ENCODE results near the gene BEND5. TPM values are rescaled to one million over a fixed set of nuclear protein-coding genes. Genes with fewer than 3 reads are reported as not detected.

Gene BEND5
- total RNA-seq, 4 donors from 2014 or later = 0.47 to 1.5 (median 1.0) TPM; not detected in 1

DNA sequence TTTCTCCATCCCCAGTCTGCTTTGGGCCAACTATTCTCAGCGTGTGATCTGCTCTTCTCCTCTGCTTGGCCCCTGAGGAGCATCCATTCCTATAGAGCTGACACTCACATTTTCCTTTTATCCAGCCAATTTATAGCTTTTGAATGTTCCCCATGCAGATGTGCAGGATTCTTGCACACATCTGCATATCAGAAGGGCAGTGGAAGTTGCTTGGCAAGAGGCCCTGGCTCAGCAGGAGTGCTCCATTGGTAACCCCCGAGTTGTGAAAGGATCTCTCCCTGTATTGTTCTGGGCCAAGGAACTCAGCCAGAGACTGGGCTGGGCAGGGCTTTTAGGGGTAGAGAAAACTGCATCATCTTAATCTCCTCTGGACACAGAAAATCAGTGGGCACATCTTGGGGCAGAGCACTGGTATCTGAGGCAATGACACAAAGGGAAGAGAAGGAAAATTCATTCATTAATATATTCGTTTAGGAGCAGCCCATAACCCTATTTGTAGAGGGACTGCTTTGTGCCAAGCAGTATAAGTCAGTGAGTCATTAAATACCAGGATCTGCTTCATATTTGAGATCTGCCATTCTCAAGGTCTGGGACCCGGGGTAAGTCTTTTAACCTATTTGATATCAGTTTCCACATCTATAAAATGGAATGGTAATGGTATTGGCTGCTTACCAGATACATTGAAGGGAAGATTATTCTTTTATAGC lies 31.0 kb upstream of the BEND5 start:
- TF ChIP-seq, protein P1, sequence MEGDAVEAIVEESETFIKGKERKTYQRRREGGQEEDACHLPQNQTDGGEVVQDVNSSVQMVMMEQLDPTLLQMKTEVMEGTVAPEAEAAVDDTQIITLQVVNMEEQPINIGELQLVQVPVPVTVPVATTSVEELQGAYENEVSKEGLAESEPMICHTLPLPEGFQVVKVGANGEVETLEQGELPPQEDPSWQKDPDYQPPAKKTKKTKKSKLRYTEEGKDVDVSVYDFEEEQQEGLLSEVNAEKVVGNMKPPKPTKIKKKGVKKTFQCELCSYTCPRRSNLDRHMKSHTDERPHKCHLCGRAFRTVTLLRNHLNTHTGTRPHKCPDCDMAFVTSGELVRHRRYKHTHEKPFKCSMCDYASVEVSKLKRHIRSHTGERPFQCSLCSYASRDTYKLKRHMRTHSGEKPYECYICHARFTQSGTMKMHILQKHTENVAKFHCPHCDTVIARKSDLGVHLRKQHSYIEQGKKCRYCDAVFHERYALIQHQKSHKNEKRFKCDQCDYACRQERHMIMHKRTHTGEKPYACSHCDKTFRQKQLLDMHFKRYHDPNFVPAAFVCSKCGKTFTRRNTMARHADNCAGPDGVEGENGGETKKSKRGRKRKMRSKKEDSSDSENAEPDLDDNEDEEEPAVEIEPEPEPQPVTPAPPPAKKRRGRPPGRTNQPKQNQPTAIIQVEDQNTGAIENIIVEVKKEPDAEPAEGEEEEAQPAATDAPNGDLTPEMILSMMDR (IDR thresholded peaks at IDR 0.05) = no peak
- ATAC-seq (ENCODE audit: low FRiP score) (peak; percentile 49), DNase-seq (ENCODE audit: low spot score) (no peak)

DNA sequence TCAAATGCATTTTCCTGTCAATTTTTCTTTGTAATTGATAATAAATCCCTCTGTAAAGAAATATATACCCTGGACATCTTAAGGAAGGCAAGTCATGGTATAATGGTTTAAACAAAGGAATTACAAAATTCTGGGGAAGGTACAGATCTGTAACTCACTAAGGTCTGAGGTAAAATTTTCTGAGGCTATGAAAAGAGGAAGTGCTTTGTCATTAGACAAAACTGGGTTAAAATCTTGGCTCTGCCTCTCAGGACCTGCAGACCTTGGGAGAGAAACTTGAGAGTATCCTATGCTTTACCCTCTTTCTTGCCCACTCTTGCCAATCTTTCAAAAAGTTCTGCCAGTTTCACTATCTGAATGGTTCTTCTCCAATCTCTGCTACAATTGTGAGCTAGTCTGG lies 26.8 kb upstream of the BEND5 start:
- no peak for DNase-seq (ENCODE audit: low spot score)
- ATAC-seq (ENCODE audit: low FRiP score) = no peak
- TF ChIP-seq, protein P1 (IDR thresholded peaks at IDR 0.05) = no peak

DNA sequence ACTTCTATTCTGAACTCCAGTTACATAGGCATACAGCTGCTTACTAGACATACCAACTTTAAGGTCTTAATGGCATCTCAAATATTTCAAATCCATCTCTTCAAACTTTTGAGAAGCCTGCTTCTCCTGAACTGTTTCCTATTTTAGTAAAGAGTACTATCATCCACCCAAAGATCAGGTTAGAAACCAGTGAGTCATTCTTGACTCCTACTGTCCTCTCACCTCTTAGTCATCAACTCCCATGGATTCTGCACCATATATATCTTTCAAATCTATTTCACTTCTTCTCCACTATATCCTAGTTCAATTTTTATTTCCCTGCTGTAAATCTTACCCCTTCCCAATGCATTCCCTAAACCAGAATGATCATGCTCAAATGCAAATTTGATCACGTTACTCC lies 18.1 kb upstream of the BEND5 start:
- ATAC-seq (ENCODE audit: low FRiP score) = no peak
- TF ChIP-seq, protein P1 (IDR thresholded peaks at IDR 0.05) = no peak
- no peak for DNase-seq (ENCODE audit: low spot score)

DNA sequence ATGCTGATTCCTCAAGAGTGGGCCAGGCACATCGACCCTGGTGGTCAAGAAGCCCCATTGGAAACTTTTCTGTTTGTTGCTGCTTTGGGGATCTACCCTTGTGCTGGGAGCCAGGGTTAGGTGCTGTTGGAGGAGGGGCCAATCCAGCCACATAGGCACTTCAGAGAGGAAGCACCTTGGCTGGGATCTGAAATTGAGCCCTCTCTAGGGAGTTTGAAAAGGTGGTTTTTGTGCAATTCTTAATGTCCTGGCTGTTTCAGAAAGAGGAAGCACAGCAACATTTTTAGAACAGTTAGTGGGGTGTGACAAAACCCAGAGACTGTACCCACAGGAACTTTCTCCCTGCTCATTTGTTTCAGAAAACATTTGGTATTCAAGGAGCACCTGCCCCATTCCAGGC lies 17.2 kb upstream of the BEND5 start:
- DNase-seq (ENCODE audit: low spot score) (no peak), ATAC-seq (ENCODE audit: low FRiP score) (no peak)
- TF ChIP-seq, protein P1 (IDR thresholded peaks at IDR 0.05) = no peak

DNA sequence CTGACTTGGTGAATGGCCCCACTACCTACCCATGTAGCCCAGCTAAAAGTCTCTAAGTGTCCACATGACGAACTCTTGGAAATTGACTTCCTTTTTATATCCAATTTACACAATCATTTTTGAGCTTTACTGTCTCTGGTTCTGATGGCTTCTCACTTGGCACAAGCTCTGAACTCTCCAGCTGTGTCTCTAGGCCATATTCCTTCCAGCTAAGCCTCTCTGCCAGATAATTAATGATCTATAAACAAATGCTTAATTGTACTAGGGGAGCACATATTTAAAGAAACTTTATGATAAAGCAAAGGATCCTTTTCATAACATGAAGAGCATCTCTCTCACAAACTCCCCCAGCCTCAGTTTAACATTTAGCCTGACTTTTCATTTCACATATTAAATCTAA lies 16.3 kb upstream of the BEND5 start:
- no peak for ATAC-seq (ENCODE audit: low FRiP score)
- TF ChIP-seq, protein P1 (IDR thresholded peaks at IDR 0.05) = no peak
- no peak for DNase-seq (ENCODE audit: low spot score)

DNA sequence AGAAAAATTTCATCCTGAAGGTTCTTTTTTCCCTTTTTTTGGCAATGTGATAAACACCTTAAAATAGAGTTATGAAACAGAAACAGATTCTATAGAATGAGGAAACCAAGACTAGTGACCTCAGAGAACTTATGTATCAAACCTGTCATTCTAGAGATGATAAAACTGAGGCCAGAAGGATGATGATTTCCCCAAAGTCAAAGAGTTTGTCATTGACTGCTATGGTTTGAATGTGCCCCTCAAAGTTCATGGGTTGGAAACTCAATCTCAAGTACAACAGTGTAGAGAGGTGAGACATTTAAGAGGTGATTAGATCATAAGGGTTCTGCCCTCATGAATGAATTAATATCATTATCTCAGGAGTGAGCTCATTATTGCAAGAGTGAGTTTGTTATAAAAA lies 13.7 kb upstream of the BEND5 start:
- ATAC-seq (ENCODE audit: low FRiP score) (no peak), DNase-seq (ENCODE audit: low spot score) (no peak)
- TF ChIP-seq, protein P1 (IDR thresholded peaks at IDR 0.05) = no peak

DNA sequence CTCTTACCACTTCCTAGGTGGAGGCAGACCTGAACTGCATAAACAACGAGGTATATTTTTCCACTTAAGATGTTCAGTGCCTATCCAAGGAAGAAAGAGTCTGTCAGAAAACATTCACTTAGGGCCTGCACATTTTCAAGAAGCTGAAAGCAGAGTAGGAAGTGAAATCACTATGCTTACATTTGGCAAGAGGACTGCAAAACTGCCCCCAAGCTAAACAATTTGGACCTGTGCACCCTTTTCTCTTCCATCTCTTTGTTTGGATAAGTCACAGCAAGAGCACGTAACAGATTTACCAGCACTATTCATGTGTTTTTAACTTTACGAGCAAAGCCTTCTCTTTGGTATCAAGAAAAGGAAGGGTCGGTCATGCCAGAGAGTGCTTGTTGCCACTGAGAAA lies 13.2 kb upstream of the BEND5 start:
- TF ChIP-seq, protein P1 (IDR thresholded peaks at IDR 0.05) = no peak
- no peak for ATAC-seq (ENCODE audit: low FRiP score)

More for the DNA sequence above, 13.2 kb upstream of the BEND5 start:
- no peak for DNase-seq (ENCODE audit: low spot score)
